Astrocyte (in vitro differentiated cells and primary cell): Measurements from ENCODE around the gene TSFM.

Source experiments
- EZH2 ChIP-seq: IDR thresholded peaks from 2 replicates; pipeline ENCODE4 v1.6.1; 2012; ENCODE audit warnings: mild to moderate bottlenecking, low read length, inconsistent platforms; ENCODE audit not compliant: insufficient read depth
- TF ChIP-seq, protein P1 (sequence below): IDR thresholded peaks from 2 replicates; pipeline ENCODE4 v1.5.1; 2011; ENCODE audit warnings: low read depth, mild to moderate bottlenecking, inconsistent platforms, low read length, moderate library complexity; ENCODE audit not compliant: insufficient read depth

DNA sequence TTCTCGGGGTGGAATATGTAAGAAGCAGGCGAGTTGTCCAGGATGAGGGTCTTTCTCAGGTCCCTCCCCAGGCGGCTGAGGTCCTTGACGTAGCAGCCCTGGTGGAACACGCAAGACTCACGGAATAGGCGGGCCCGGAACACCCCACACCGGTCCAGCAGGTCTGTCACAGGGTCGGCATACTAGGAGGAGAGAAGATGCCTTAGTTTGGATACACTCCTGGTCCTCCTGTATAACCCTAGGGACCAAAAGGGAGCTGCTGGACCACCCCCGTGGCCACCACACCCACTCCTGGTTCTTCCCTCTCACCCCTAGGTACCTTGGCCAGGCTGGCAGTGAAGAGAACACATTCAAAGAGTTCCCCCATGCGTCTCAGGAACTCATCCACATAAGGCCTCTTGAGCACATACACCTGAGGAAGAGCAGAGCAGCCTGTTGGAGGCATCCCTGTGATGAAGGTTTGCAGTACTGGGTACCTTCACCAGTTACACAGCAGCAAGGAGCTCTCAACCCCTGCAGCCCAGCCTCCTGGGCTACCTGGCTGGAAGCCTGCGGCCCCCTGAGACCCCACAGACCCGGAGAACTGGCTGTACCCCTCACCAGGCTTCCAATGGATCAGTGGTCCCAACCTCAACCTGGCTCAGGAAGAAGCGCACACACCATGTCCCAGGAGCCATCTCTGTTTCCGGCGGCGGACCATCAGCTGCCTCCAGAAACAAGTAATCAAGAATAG, 41.5 kb downstream of the TSFM start:
- TF ChIP-seq, protein P1, sequence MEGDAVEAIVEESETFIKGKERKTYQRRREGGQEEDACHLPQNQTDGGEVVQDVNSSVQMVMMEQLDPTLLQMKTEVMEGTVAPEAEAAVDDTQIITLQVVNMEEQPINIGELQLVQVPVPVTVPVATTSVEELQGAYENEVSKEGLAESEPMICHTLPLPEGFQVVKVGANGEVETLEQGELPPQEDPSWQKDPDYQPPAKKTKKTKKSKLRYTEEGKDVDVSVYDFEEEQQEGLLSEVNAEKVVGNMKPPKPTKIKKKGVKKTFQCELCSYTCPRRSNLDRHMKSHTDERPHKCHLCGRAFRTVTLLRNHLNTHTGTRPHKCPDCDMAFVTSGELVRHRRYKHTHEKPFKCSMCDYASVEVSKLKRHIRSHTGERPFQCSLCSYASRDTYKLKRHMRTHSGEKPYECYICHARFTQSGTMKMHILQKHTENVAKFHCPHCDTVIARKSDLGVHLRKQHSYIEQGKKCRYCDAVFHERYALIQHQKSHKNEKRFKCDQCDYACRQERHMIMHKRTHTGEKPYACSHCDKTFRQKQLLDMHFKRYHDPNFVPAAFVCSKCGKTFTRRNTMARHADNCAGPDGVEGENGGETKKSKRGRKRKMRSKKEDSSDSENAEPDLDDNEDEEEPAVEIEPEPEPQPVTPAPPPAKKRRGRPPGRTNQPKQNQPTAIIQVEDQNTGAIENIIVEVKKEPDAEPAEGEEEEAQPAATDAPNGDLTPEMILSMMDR = no peak
- no peak for TF ChIP-seq EZH2
